Retinal pigment epithelial cell (primary cell): ENCODE results near the gene AGMAT.

Experiments used
- DNase-seq: peaks from one replicate; pipeline ENCODE4 v3.0.0-alpha.2; 2010; ENCODE audit warnings: low read depth
- H3K4me3 ChIP-seq: 2 replicates; pipeline ENCODE4 v1.5.1; 2011; ENCODE audit warnings: mild to moderate bottlenecking, low read length, control low read depth, moderate library complexity
- CTCF ChIP-seq: conservative IDR thresholded peaks from 2 replicates; pipeline ENCODE4 v1.5.1; 2011; ENCODE audit warnings: low read depth, low read length, control low read depth, inconsistent platforms

Gene AGMAT, protein sequence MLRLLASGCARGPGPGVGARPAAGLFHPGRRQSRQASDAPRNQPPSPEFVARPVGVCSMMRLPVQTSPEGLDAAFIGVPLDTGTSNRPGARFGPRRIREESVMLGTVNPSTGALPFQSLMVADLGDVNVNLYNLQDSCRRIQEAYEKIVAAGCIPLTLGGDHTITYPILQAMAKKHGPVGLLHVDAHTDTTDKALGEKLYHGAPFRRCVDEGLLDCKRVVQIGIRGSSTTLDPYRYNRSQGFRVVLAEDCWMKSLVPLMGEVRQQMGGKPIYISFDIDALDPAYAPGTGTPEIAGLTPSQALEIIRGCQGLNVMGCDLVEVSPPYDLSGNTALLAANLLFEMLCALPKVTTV

GRCh38 chr1:15584489-15585363 lies at the start of gene AGMAT:
TSS of gene AGMAT (minus strand) at chr1:15585051. CDS start at chr1:15584967, 84 bp downstream.
- no peak for DNase-seq
- H3K4me3 ChIP-seq: peak within 1 kb of the TSS; percentile 48
- TF ChIP-seq CTCF: peak; percentile 52

DNA sequence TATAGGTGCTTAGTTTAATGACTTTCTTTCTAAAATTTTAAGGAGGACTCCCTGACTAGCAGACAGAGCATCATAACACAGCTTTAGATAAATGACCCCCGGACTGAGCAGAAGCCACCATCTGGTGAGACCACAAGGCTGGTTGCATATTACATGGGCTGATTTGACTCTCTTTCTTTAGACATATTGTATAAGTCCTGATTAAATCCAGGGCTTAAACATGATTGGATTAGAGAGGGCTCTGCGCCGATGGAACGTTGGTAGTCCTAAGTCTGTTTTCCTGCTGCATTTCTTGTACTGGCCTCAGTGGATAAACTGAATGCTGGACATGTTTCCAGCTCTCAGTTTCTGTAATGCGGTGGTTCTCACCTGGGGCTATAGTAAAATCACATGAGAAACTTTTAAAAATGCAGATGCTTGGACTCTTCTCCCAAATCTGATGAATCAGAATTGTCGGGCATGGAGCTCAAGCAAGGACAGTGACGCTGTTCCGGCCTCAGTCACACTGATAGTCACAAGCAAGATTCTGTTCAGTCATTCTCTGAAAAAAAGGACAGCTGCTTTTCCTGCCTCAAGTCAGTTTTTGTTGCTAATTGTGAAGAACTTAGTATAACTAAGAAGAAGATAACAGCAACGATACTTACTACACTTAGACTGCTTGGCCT lies 49.0 kb upstream of the AGMAT start:
- DNase-seq: no peak
- TF ChIP-seq CTCF: no peak
- H3K4me3 ChIP-seq: no peak overlapping the region

- no peak for TF ChIP-seq CTCF
- no peak overlapping the region for H3K4me3 ChIP-seq
- no peak for DNase-seq
Observed at GRCh38 chr1:15628003-15628402, 43.2 kb upstream of the AGMAT start.

DNA sequence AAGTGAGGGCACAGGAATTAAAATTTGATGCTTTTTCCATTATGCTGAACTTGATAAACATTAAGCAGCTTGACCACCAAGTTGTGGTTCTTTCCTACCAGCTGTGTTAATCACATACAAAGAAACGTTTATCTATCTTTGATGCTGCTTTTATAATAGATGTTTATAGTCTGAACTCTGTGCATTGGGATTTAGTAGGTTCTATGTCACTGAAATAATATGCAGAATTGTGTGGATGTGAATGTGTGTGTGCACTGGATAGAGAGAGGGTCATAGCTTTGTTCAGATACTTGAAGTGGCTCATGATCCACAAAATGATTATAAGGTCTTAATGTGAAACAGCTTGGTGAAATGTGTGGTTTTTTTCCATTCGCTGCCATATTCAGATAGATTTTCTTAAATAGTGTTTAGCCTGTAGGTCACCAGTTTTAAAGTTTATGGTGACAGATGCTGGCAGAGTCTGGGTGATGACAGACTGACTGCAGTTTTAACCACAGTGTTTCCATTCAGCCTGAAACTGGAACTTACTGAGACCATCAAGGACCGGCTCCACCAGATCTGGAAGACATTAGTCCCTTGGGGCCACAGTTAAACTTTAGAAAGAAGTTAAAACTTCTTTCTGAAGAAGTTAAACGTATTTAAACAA lies 42.6 kb upstream of the AGMAT start:
- H3K4me3 ChIP-seq: no peak overlapping the region
- no peak for TF ChIP-seq CTCF
- DNase-seq: no peak

DNA sequence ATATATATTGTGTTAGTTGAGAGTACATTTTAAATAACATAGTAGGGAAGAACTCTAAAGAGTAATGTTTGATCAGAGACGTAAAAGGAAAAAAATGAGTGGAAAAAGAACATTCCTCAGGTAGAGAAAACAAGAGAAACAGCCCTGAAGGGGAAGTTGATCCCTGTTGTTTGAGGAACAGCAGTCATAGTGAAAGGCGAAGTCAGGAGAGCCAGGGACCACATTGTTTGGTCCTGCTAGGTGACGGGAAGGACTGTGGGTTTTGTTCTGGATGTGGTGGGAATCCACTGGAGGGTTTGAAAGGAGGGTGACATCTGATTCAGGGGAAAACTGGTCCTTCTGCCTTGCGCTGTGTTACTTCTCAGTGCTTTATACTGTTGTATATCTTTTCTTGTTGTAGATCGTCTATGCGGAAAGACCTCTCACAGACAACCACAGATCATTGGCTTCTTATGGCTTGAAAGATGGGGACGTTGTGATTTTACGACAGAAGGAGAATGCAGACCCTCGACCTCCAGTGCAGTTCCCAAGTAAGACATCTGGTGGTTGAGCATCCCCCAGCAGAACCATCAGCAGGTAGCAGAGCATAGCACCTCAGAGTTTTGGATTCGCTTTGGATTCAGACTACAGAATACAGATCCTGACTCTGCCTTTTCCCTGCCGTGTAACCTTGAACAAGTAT lies 41.6 kb upstream of the AGMAT start:
- TF ChIP-seq CTCF: no peak
- no peak overlapping the region for H3K4me3 ChIP-seq
- DNase-seq: no peak
